GM18526 (cell line): ENCODE measurements around the gene PIGU.

ENCODE experiments used
- POLR2A ChIP-seq: IDR thresholded peaks from 3 replicates; pipeline ENCODE4 v1.6.1; 2011; ENCODE audit not compliant: insufficient read length; ENCODE audit errors: extremely low read depth

The PIGU gene

DNA sequence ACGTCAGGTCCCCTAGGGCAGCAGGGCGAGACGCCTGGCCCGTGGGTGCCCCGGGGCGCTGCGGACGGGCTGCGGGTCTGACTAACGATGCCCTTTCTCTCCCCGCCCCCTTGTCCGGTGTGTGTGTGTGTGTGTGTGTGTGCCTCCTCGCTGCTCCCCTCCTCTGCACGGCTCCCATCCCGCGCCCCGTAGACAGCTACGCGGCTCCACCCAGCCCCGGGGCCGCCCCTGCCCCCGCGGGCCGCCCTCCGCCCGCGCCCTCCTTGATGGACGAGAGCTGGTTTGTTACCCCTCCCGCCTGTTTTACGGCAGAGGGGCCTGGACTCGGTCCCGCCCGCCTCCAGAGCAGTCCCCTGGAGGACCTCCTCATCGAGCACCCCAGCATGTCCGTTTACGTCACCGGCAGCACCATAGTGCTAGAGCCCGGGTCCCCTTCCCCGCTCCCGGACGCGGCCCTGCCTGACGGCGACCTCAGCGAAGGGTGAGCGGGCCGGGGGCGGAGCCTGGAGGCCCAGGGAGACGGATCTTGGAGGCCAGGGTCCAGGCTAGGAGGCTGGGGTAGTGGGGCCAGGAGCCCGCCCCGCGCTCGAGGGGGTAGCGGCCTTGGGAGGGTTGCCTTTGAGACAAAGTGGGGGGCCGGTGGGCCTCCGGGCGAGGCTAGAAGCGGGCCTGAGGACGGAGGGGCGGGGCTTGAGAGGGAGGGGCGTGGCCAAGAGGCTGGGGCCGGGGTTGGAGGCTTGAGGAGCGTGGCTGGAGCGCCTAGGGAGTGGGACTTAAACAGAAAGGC is 32.3 kb upstream of the PIGU start:
- TF ChIP-seq POLR2A, result peak; percentile 31

DNA sequence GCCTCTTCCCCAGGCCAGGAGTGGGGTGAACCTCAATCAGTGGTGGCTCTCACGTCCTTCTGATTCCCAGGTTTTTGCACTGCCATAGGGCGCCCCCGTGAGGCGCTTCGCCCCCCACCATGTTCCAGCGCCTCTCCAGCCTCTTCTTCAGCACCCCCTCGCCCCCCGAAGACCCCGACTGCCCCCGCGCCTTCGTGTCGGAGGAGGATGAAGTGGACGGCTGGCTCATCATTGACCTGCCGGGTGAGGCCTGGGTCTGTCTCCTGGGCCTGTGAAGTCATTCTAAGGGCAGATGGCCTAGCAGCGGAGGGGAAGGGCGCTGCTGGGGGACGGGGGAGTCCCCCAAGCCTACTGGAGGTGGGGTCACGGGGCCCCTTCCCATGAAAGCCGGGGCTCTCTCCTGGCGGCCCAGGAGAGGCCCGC is 31.7 kb upstream of the PIGU start:
- TF ChIP-seq POLR2A, result no peak

DNA sequence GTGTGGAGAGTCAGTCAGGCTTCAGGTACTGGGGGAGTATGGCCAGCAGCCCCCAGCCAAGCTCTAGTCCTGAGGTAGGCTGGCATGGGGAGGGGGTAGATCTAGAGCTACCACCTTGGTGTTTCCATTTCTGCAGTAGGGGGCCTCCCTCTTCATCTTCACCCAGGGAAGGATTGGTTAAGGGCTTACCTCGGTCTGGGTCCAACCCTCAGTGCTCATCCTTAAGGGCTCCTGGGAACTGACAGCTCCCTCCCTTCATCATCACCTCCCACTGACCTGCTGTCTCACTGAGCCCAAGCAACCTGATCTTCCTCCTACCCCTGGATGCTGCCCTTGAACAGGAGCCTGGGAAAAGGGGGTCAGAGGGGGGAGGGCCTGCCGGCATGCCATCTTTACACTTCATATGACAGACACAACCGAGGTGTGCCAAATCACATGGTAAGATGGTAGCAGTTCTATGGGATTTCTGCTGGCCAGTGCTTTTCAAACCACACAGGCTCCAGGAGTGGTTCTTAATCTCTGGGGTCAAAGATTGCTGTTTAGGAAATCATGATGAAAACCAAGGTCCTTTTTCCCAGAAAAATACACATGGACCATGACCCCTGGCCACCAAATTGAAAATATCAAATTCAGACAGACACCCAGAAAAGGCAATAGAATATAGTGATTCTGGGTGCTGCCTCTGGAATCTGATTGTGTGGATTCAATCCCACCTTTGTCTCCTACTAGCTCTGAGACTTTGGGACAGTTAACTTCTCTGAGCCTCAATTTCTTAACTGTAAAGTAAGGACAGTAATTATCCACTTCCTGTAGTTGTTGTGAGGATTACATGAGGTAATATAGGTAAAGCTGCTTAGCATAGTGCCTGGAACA is 30.3 kb upstream of the PIGU start:
- no peak for TF ChIP-seq POLR2A

DNA sequence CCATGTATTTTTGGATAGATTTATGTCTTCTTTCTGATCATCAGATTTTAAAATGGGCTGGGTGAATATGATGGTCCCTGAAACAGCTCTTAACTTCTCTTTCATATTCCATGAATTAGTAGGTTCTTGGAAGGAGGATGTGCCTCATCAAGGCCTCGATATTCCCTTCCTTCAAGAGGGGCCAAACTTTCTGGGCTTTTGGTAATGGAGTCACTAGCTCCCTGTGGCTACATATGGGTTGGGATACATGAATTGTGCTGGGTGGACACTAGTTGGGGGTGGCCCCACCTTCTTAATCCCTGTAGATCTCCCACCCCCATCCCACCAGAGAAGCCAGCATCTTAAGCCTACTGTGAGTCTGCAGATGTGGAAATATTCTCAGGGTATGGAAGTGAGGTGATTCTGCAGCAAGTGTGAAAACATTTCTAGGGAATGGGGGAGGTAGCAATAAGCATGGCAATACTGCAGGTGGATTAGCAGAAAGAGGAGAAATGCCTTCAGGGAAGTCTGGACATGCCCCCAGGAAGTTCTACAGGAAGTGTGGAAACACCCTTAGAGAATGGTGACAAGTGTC is 29.5 kb upstream of the PIGU start:
- no peak for TF ChIP-seq POLR2A

DNA sequence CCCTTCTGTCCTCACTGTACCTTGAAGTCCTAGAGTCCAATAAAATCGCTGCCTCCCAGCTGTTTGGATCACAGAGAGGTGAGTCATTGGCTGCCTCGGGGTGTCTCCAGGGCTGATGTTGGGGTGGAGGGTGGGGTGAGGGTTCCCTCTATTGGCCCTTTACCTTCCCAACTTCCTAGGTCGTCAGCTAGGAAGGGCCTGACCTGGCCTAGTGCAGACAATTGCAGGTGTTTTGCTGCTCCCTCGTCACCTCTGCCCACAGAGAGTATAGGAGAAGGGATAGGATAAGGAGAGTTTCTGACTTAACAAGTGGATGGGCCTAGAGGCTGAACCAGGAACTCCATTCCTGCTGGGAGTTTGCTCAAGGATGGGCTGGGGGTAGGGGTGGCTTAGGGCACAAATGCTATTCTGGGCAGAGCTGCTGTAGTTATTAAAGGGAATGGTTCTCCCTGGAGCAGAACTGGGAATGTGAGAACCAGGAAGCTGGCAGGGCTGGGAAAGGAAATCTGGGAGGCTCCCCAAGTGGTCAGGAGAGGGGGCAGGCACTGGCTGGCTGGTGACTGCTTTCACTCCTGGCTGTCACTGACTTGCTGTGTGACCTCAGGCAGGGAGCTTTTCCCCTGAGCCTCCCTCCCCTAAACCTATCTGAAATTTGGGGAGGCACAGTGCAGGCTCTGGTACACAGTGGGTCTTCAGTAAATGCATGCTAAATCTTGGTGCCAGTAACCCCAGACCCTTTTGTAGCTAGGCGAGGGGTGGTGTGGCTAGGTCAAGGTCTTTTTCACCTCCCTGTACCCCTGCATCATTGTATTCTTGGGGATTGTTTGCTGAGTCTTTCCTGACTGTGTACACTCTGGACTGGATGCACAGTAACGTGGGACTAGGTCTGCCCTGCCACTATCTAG is 28.8 kb upstream of the PIGU start:
- no peak for TF ChIP-seq POLR2A

DNA sequence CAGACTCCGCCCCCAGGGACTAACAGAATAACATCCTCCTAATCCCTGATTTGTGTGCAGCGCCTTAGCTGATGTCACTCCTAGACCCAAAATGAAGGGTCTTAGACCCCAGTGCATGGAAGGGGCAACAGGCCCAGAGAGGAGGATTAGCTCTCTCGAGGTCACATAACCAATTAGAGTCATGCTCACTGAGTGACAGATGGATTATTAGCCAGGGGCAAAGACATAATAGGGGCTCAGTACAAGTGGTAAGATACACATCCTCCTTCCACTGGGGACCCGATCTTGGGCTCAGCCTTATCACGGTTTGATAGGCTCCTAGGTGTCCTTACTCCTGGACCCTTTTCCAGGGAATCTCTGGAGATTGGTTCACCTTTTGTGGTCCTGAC is 28.1 kb upstream of the PIGU start:
- no peak for TF ChIP-seq POLR2A

DNA sequence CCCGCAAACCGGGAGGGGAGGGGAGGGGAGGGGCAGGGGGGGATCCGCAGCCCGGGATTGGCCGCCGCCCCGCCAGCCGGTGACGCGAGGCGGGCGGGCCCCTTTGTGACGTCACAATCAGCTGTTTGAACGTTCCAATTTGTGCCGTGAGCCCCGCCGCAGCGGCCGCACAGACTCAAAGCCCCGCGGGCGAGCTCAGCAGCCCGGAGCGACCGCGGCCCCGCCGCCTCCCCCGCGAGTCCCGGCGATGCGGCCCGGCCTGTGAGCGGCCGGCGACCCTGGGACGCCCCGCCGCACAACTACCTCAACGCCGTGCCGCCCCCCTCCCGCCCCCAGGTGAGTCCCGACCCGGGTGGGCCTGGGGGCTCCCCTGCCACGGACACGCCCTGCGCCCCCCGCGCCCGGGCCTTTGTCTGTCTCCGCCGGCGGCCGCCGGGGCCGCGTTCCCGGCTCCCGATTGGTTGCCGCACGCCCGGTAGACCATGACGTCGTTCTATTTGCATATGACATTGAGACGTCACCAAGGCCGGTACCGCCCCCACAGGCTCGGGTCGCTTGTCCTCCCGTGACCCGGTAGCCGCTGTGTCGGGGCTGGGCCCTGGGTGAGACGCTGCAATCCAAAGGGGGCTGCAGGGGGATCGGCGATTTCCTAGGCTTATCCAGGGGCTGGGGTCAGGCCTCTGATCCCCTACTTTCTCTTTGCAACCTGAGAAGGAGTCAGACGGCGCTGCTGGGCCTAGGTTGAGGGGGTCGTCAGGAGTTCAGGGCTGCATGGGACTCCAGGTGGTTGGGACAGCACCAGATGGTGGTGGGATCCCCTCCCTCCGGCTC is 27.5 kb upstream of the PIGU start, which contains the start of gene TP53INP2:
TP53INP2 (plus strand) TSS at position 168 of the 831 bp plus-strand sequence. CDS start 4,396 bp downstream, outside the sequence.
- no peak for TF ChIP-seq POLR2A

DNA sequence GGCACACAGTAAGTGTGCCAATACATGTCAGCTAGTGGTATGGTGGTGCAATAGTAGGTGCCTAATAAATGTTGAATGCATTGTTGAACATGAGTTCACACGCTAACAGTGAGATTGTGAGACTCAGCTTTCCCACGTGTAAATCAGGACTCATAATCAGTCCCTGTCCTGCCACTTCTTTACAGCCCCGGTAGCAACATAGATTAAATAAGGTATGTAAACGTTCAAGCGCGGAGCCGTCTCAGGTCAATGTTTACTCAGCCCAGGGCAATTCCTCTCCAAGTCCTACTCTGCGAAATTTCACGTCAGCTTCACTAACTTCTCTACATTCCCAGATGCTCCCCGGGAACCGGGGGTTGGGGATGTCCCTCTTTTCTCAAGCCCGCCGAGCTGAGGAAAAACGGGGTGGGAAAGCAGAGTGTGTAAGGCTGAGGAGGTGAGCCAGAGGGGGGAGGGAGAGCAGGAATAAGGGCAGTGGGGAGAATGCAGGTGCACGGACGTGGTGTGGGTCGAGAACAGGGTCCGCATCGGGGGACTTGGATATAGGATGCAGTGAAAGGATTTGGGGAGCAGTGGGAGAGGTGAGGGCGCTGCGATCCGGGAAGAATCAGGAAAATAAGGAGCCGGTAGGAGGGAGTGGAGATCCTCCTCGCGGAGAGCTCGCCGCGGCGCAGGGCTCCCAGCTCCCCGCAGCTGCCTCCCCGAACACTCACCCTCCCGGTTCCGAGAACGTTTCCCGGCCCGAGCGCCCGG is 26.7 kb upstream of the PIGU start:
- TF ChIP-seq POLR2A, result no peak

DNA sequence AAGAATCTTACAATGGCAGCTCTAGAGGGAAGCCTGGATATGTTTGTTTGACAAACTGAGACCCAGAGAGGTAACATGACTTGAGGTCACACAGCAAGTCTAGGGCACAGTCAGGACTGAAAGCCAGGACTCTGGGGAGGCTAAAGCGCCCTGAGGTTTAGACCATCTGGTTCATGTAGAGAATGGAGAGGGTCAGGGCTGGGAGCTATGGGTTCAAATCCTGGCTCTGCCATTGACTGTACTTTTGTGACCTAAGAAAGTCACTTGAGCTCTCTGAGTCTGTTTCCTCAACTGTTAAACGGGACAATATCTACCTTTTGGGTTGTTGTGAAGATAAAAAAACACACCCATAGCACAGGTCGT is 26.1 kb upstream of the PIGU start:
- no peak for TF ChIP-seq POLR2A

DNA sequence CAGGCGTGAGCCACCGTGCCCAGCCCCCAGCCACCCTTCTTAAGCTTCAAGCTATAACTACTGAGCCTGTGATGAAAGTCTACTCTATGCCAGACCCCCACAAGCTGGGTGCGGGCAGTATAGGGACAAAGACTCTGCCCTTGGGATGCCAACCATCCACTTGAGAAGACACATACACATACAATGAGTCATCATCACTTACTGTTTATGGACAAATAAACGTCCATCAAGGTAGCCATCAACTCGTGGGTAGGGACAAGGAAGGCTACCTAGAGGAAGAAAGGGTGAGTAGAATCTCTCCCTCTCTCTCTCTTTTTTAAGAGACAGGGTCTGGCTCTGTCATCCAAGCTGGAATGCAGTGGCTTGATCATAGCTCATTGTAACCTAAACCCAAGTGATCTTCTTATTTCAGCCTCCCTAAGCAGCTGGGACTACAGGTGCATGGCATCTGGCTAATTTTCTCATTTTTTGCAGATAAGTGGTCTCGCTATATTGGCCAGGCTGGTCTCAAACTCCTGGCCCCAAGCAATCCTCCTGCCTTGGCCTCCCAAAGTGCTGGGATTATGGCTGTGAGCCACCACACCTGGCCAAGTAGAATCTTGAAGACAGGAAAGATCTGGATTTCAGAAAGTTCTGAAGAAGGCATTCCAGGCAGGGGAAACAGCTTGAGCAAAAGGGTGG is 24.7 kb upstream of the PIGU start:
- TF ChIP-seq POLR2A, result no peak

DNA sequence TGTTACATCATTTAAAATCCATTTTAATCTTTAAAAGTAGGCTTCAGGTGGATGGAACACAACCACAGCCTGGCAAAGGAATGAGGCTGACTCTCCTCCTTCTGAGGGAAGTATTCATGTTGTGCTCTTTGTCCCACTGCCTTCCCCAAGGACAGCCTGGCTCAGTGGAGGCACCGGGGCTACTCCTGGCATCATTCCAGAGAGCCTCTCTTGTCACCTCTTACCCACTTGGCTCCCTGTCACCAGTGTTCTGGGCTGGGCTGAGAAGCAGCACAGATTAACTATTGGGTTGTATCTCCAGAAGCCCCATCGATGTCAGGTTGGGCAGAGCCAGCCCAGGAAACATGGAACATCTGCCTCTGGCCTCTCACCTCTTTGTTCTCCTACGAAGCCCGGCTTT is 16.5 kb upstream of the PIGU start:
- TF ChIP-seq POLR2A, result no peak

DNA sequence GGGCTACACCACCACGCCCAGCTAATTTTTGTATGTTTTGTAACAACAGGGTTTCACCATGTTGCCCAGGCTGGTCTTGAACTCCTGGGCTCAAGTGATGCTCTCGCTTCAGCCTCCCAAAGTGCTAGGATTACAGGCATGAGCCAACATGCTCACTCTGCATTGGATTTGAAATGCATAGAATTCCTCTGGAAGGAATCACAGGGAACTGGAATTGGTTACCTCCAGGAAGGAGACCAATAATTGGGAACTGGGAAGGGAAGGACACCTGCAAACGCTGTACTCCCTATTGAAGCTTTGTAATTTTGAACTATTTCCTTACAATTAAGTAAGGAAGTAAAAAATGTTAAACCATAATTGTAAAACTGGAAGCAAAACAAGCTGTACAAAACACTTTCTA is 14.9 kb upstream of the PIGU start:
- TF ChIP-seq POLR2A, result no peak

DNA sequence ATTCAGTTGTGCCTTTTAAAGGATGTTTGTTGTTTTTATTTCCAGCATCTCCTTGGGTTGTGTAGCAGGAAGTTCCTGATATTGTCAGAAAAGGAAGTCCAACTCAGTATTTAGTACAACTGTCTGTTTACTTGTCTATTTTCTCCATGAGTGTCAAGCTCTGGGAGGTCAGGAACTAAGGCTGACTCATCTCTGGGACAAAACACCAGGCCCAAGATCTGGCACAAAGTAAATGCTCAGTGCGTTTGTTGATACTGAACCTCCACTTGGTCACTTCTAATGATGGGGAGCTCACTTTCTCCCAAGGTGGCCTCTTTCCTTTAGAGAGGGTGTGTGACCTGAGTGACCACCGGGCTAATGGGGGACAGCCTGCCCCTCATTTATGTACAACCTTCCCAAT is 12.6 kb upstream of the PIGU start:
- TF ChIP-seq POLR2A, result no peak
